Rectal smooth muscle tissue (tissue), 1 donor: ENCODE measurements around the gene ZIC5.

ENCODE experiments used
- H3K27ac ChIP-seq: one replicate; pipeline ENCODE4 v1.7.0; 2013; ENCODE audit warnings: low read depth, low read length, inconsistent platforms
- H3K27me3 ChIP-seq: one replicate; pipeline ENCODE4 v1.7.0; 2013; ENCODE audit warnings: low read length; ENCODE audit not compliant: control insufficient read depth, insufficient read depth
- H3K36me3 ChIP-seq: one replicate; pipeline ENCODE4 v1.7.0; 2013; ENCODE audit warnings: low read length; ENCODE audit not compliant: control insufficient read depth, insufficient read depth
- H3K4me1 ChIP-seq: one replicate; pipeline ENCODE4 v1.7.0; 2013; ENCODE audit warnings: low read length; ENCODE audit not compliant: control insufficient read depth, insufficient read depth
- H3K4me3 ChIP-seq: one replicate; pipeline ENCODE4 v1.7.0; 2013; ENCODE audit warnings: low read length
- H3K9ac ChIP-seq: one replicate; pipeline ENCODE4 v1.7.0; 2013; ENCODE audit warnings: low read length

Gene ZIC5

GRCh38 chr13:99971576-99972189 is at the start of gene ZIC5:
TSS of gene ZIC5 (minus strand) at chr13:99971767. CDS start at chr13:99971603, 164 bp downstream.
- H3K27ac ChIP-seq = no peak within 1 kb of the TSS
- H3K9ac ChIP-seq = no peak within 1 kb of the TSS
- H3K36me3 ChIP-seq = no peaks in the 10 kb centered on the region
- H3K4me3 ChIP-seq = no peak within 1 kb of the TSS
- no peaks in the 10 kb centered on the region for H3K4me1 ChIP-seq
- peaks cover 68% of the 10 kb centered on the region for H3K27me3 ChIP-seq

- Histone ChIP-seq H3K9ac (no peak overlapping the region), H3K27ac (no peak overlapping the region), H3K4me1 (no peaks in the 10 kb centered on the region), H3K27me3 (no peaks in the 10 kb centered on the region), H3K36me3 (no peaks in the 10 kb centered on the region), H3K4me3 (no peak overlapping the region)
Measured at GRCh38 chr13:100019780-100020356, 48.3 kb upstream of the ZIC5 start.

GRCh38 chr13:100014621-100015020 is 43.1 kb upstream of the ZIC5 start:
- no peak overlapping the region for H3K9ac ChIP-seq
- H3K36me3 ChIP-seq = no peaks in the 10 kb centered on the region
- no peaks in the 10 kb centered on the region for H3K27me3 ChIP-seq
- no peak overlapping the region for H3K4me3 ChIP-seq
- H3K4me1 ChIP-seq = no peaks in the 10 kb centered on the region
- H3K27ac ChIP-seq = no peak overlapping the region

GRCh38 chr13:99998261-99998660 is 26.7 kb upstream of the ZIC5 start:
- Histone ChIP-seq H3K27me3 (peaks cover 34% of the 10 kb centered on the region), H3K27ac (no peak overlapping the region), H3K4me1 (no peaks in the 10 kb centered on the region), H3K9ac (no peak overlapping the region), H3K4me3 (no peak overlapping the region), H3K36me3 (no peaks in the 10 kb centered on the region)

GRCh38 chr13:99997702-99998214 is 26.2 kb upstream of the ZIC5 start:
- H3K27me3 ChIP-seq = peaks cover 37% of the 10 kb centered on the region
- no peaks in the 10 kb centered on the region for H3K36me3 ChIP-seq
- H3K9ac ChIP-seq = no peak overlapping the region
- H3K27ac ChIP-seq = no peak overlapping the region
- H3K4me3 ChIP-seq = no peak overlapping the region
- H3K4me1 ChIP-seq = no peaks in the 10 kb centered on the region

GRCh38 chr13:99996381-99996973 is 24.9 kb upstream of the ZIC5 start:
- no peak overlapping the region for H3K27ac ChIP-seq
- H3K9ac ChIP-seq = no peak overlapping the region
- H3K27me3 ChIP-seq = peaks cover 48% of the 10 kb centered on the region
- no peak overlapping the region for H3K4me3 ChIP-seq
- H3K36me3 ChIP-seq = no peaks in the 10 kb centered on the region
- no peaks in the 10 kb centered on the region for H3K4me1 ChIP-seq

GRCh38 chr13:99995589-99996380 is 24.2 kb upstream of the ZIC5 start:
- Histone ChIP-seq H3K4me1 (no peaks in the 10 kb centered on the region), H3K9ac (no peak overlapping the region), H3K36me3 (no peaks in the 10 kb centered on the region), H3K27me3 (peaks cover 55% of the 10 kb centered on the region), H3K27ac (no peak overlapping the region), H3K4me3 (no peak overlapping the region)

- no peak overlapping the region for H3K4me3 ChIP-seq
- H3K4me1 ChIP-seq = no peaks in the 10 kb centered on the region
- no peaks in the 10 kb centered on the region for H3K36me3 ChIP-seq
- no peak overlapping the region for H3K27ac ChIP-seq
- peaks cover 61% of the 10 kb centered on the region for H3K27me3 ChIP-seq
- no peak overlapping the region for H3K9ac ChIP-seq
Measured at GRCh38 chr13:99995104-99995588, 23.6 kb upstream of the ZIC5 start.

GRCh38 chr13:99994638-99995020 is 23.1 kb upstream of the ZIC5 start:
- Histone ChIP-seq H3K4me3 (no peak overlapping the region), H3K36me3 (no peaks in the 10 kb centered on the region), H3K27me3 (peaks cover 65% of the 10 kb centered on the region), H3K27ac (no peak overlapping the region), H3K4me1 (no peaks in the 10 kb centered on the region), H3K9ac (no peak overlapping the region)

GRCh38 chr13:99993660-99994637 is 22.4 kb upstream of the ZIC5 start:
- Histone ChIP-seq H3K36me3 (no peaks in the 10 kb centered on the region), H3K27ac (no peak overlapping the region), H3K4me3 (no peak overlapping the region), H3K27me3 (peaks cover 70% of the 10 kb centered on the region), H3K4me1 (no peaks in the 10 kb centered on the region), H3K9ac (no peak overlapping the region)

- H3K9ac ChIP-seq = no peak overlapping the region
- no peak overlapping the region for H3K27ac ChIP-seq
- no peaks in the 10 kb centered on the region for H3K36me3 ChIP-seq
- peaks cover 75% of the 10 kb centered on the region for H3K27me3 ChIP-seq
- H3K4me3 ChIP-seq = no peak overlapping the region
- H3K4me1 ChIP-seq = no peaks in the 10 kb centered on the region
Measured at GRCh38 chr13:99992949-99993351, 21.4 kb upstream of the ZIC5 start.
